Neural cell (in vitro differentiated cells): Measurements from ENCODE around the gene PPAN. TPM values are rescaled to one million over a fixed set of nuclear protein-coding genes. Genes with fewer than 3 reads are reported as not detected.

ENCODE experiments used
- H2AFZ ChIP-seq: fragments of 200-600, 300-800 bp; sonication (generic), shearing (Covaris generic); 2 replicates; pipeline ENCODE4 v1.6.0; 2014; ENCODE audit warnings: low read depth, mild to moderate bottlenecking, antibody characterized with exemption, low read length, moderate library complexity
- H3F3A ChIP-seq: fragments of 200-600 bp; shearing (Covaris generic); 2 replicates; pipeline ENCODE4 v1.6.1; 2016; ENCODE audit warnings: mild to moderate bottlenecking, moderate library complexity, mixed read lengths, antibody characterized with exemption, low read length; ENCODE audit not compliant: insufficient read depth, poor library complexity, severe bottlenecking
- H3K27ac ChIP-seq: fragments of 200-600, 300-800 bp; sonication (generic), shearing (Covaris generic); 2 replicates; pipeline ENCODE4 v1.5.1; 2014; ENCODE audit warnings: mild to moderate bottlenecking, low read length, moderate library complexity
- H3K27me3 ChIP-seq: fragments of 300-800, 200-600 bp; sonication (generic), shearing (Covaris generic); 2 replicates; pipeline ENCODE4 v1.6.0; 2014; ENCODE audit warnings: mild to moderate bottlenecking, low read depth, low read length, moderate library complexity; ENCODE audit not compliant: insufficient read depth
- H3K36me3 ChIP-seq: fragments of 300-800, 200-600 bp; sonication (generic), shearing (Covaris generic); 2 replicates; pipeline ENCODE4 v1.5.1; 2014; ENCODE audit warnings: mild to moderate bottlenecking, antibody characterized with exemption, low read length, moderate library complexity; ENCODE audit not compliant: insufficient read depth
- H3K4me2 ChIP-seq: fragments of 300-800, 200-600 bp; sonication (generic), shearing (Covaris generic); 2 replicates; pipeline ENCODE4 v1.6.0; 2014; ENCODE audit warnings: mild to moderate bottlenecking, low read length
- H3K4me3 ChIP-seq: fragments of 300-800, 200-600 bp; sonication (generic), shearing (Covaris generic); 2 replicates; pipeline ENCODE4 v1.5.1; 2014; ENCODE audit warnings: mild to moderate bottlenecking, low read length, moderate library complexity
- H3K79me2 ChIP-seq: fragments of 200-600 bp; shearing (Covaris generic); replicated peaks from 2 replicates; pipeline ENCODE4 v1.6.0; 2014; ENCODE audit warnings: mild to moderate bottlenecking, low read length, moderate library complexity; ENCODE audit not compliant: insufficient read depth
- H3K9ac ChIP-seq: fragments of 300-800, 200-600 bp; sonication (generic), shearing (Covaris generic); 2 replicates; pipeline ENCODE4 v1.6.1; 2016; ENCODE audit warnings: mild to moderate bottlenecking, low read length, mixed read lengths
- H3K9me2 ChIP-seq: fragments of 200-600 bp; shearing (Covaris generic); 2 replicates; pipeline ENCODE4 v1.6.1; 2016; ENCODE audit warnings: mild to moderate bottlenecking, low read length, mixed read lengths; ENCODE audit not compliant: insufficient read depth
- H3K9me3 ChIP-seq: fragments of 200-600, 300-800 bp; sonication (generic), shearing (Covaris generic); 2 replicates; pipeline ENCODE4 v1.6.1; 2016; ENCODE audit warnings: mild to moderate bottlenecking, mixed run types, low read length, moderate library complexity, mixed read lengths
- H4K20me1 ChIP-seq: fragments of 200-600 bp; shearing (Covaris generic); 2 replicates; pipeline ENCODE4 v1.6.1; 2016; ENCODE audit warnings: mild to moderate bottlenecking, mixed run types; ENCODE audit not compliant: insufficient read depth
- EP300 ChIP-seq: fragments of 450-650 bp; conservative IDR thresholded peaks from 2 replicates; pipeline ENCODE4 v1.6.1; 2014; ENCODE audit warnings: antibody characterized with exemption, mild to moderate bottlenecking, moderate library complexity; ENCODE audit not compliant: poor library complexity, severe bottlenecking
- EZH2 ChIP-seq: fragments of 200-600, 300-800 bp; shearing (Covaris generic), sonication (generic); IDR thresholded peaks from 2 replicates; pipeline ENCODE4 v1.6.1; 2014; ENCODE audit warnings: antibody characterized with exemption, low read length, borderline replicate concordance, mild to moderate bottlenecking; ENCODE audit not compliant: insufficient read depth, poor library complexity, severe bottlenecking
- MXI1 ChIP-seq: fragments of 450-650 bp; conservative IDR thresholded peaks from 2 replicates; pipeline ENCODE4 v1.6.1; 2014; ENCODE audit warnings: antibody characterized with exemption, mild to moderate bottlenecking; ENCODE audit not compliant: poor library complexity, severe bottlenecking
- POLR2AphosphoS5 ChIP-seq: IDR thresholded peaks from 2 replicates; pipeline ENCODE4 v1.6.1; 2012
- RAD21 ChIP-seq: fragments of 450-650 bp; conservative IDR thresholded peaks from 2 replicates; pipeline ENCODE4 v1.6.1; 2014; ENCODE audit warnings: antibody characterized with exemption, mild to moderate bottlenecking, moderate library complexity
- SMC3 ChIP-seq: fragments of 450-650 bp; conservative IDR thresholded peaks from 2 replicates; pipeline ENCODE4 v1.6.1; 2014; ENCODE audit warnings: antibody characterized with exemption, mild to moderate bottlenecking, moderate library complexity; ENCODE audit not compliant: poor library complexity
- TAF1 ChIP-seq: IDR thresholded peaks from 2 replicates; pipeline ENCODE4 v1.6.1; 2012; ENCODE audit warnings: low read depth
- polyA plus RNA-seq: library from polyadenylated mRNA; depleted of rRNA; stranded (reverse); fragments of >200 nt; gene quantifications from 2 replicates; pipeline ENCODE4 v1.2.3, GENCODE V29; 2014
- TF ChIP-seq, protein P1 (sequence below): fragments of 450-650 bp; IDR thresholded peaks from 2 replicates; pipeline ENCODE4 v1.5.1; 2014; ENCODE audit warnings: antibody characterized with exemption, mild to moderate bottlenecking, moderate library complexity; ENCODE audit not compliant: poor library complexity, severe bottlenecking
- TF ChIP-seq, protein P2 (sequence below): IDR thresholded peaks from 2 replicates; pipeline ENCODE4 v1.6.1; 2012; ENCODE audit warnings: borderline replicate concordance

The PPAN gene
- polyA plus RNA-seq, 1 donor from 2014 or later, result 13.9 TPM

DNA sequence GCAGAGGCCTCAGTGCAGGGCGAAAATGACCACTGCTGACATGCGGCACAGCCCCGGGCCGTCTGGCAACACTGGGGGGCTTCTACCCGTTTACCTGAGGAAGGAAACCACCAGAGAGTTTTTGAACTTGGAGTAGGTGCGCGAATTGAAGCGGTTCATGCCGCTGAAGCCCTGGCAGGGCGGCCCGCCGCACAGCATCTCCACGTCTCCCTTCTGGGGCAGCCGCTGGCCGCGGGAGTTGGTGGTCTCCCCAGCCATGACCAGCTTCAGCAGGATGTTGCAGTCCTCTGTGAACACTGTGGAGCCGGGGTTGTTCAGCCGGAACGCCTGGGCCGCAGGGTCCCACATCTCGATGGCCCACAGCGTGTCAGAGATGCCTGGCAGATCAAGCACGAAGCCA lies 33.8 kb downstream of the PPAN start:
- Histone ChIP-seq H3K79me2 (no peaks in the 10 kb centered on the region), H3K4me2 (no peak overlapping the region), H4K20me1 (no peaks in the 10 kb centered on the region), H3K27me3 (no peaks in the 10 kb centered on the region), H3K9me3 (no peaks in the 10 kb centered on the region), H3K4me3 (no peak overlapping the region), H3K9me2 (no peaks in the 10 kb centered on the region), H3F3A (no peaks in the 10 kb centered on the region), H2AFZ (no peak overlapping the region), H3K9ac (no peak overlapping the region), H3K27ac (no peak overlapping the region), H3K36me3 (peaks cover 4% of the 10 kb centered on the region)
- no peak for TF ChIP-seq RAD21
- no peak for TF ChIP-seq SMC3
- TF ChIP-seq, protein P1, sequence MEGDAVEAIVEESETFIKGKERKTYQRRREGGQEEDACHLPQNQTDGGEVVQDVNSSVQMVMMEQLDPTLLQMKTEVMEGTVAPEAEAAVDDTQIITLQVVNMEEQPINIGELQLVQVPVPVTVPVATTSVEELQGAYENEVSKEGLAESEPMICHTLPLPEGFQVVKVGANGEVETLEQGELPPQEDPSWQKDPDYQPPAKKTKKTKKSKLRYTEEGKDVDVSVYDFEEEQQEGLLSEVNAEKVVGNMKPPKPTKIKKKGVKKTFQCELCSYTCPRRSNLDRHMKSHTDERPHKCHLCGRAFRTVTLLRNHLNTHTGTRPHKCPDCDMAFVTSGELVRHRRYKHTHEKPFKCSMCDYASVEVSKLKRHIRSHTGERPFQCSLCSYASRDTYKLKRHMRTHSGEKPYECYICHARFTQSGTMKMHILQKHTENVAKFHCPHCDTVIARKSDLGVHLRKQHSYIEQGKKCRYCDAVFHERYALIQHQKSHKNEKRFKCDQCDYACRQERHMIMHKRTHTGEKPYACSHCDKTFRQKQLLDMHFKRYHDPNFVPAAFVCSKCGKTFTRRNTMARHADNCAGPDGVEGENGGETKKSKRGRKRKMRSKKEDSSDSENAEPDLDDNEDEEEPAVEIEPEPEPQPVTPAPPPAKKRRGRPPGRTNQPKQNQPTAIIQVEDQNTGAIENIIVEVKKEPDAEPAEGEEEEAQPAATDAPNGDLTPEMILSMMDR, result no peak
- no peak for TF ChIP-seq POLR2AphosphoS5
- TF ChIP-seq, protein P2, sequence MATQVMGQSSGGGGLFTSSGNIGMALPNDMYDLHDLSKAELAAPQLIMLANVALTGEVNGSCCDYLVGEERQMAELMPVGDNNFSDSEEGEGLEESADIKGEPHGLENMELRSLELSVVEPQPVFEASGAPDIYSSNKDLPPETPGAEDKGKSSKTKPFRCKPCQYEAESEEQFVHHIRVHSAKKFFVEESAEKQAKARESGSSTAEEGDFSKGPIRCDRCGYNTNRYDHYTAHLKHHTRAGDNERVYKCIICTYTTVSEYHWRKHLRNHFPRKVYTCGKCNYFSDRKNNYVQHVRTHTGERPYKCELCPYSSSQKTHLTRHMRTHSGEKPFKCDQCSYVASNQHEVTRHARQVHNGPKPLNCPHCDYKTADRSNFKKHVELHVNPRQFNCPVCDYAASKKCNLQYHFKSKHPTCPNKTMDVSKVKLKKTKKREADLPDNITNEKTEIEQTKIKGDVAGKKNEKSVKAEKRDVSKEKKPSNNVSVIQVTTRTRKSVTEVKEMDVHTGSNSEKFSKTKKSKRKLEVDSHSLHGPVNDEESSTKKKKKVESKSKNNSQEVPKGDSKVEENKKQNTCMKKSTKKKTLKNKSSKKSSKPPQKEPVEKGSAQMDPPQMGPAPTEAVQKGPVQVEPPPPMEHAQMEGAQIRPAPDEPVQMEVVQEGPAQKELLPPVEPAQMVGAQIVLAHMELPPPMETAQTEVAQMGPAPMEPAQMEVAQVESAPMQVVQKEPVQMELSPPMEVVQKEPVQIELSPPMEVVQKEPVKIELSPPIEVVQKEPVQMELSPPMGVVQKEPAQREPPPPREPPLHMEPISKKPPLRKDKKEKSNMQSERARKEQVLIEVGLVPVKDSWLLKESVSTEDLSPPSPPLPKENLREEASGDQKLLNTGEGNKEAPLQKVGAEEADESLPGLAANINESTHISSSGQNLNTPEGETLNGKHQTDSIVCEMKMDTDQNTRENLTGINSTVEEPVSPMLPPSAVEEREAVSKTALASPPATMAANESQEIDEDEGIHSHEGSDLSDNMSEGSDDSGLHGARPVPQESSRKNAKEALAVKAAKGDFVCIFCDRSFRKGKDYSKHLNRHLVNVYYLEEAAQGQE, result no peak
- no peak for TF ChIP-seq MXI1
- no peak for TF ChIP-seq EZH2
- TF ChIP-seq TAF1, result no peak
- TF ChIP-seq EP300, result no peak

DNA sequence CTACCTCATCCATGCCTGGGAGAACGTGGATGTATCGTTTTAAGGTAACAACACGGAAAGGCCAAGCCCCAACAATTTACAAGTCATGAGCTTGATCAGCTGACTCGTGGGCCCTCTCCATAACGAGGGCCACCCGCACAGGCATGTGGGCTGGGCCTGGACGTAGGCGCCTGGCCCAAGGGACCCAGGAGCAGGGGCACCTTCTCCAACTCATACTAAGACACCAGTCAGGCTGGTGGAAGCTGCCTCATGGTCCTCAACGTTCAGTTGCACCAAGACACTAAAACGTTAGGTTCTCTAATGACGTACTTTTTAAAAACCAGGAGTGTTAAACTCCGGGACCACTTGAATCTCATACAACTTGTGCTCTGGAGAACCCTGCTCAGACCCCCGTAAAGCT lies 35.3 kb downstream of the PPAN start:
- no peaks in the 10 kb centered on the region for H3K9me3 ChIP-seq
- no peaks in the 10 kb centered on the region for H3K9me2 ChIP-seq
- no peaks in the 10 kb centered on the region for H3K79me2 ChIP-seq
- H4K20me1 ChIP-seq, result no peaks in the 10 kb centered on the region
- no peak overlapping the region for H3K27ac ChIP-seq
- H3K36me3 ChIP-seq, result peaks cover 4% of the 10 kb centered on the region
- H3F3A ChIP-seq, result no peaks in the 10 kb centered on the region
- no peak overlapping the region for H3K4me3 ChIP-seq
- H3K9ac ChIP-seq, result no peak overlapping the region
- no peak overlapping the region for H3K4me2 ChIP-seq
- no peaks in the 10 kb centered on the region for H3K27me3 ChIP-seq
- TF ChIP-seq, protein P2, result no peak
- no peak for TF ChIP-seq TAF1
- no peak for TF ChIP-seq EP300
- TF ChIP-seq MXI1, result no peak
- no peak for TF ChIP-seq SMC3
- no peak for TF ChIP-seq RAD21
- no peak for TF ChIP-seq POLR2AphosphoS5
- TF ChIP-seq, protein P1, result no peak
- no peak for TF ChIP-seq EZH2
- no peak overlapping the region for H2AFZ ChIP-seq
